Right ventricle myocardium inferior (tissue), 1 donor: ENCODE results near the gene FBXO21. TPM values are rescaled to one million over a fixed set of nuclear protein-coding genes. Genes with fewer than 3 reads are reported as not detected.
"Not testable (repeated sequence)": the region's sequence is repeated elsewhere in the genome, so short reads cannot be mapped to it uniquely, and the experiment has no call there.

Source experiments
- ATAC-seq: fragments of 200-7000 bp; cut with Tn5 transposase; one replicate; pipeline ENCODE4 v1.9.1; 2020; ENCODE audit warnings: mild to moderate bottlenecking, moderate library complexity
- DNase-seq: peaks from one replicate; pipeline ENCODE4 v3.0.0; 2021; ENCODE audit errors: missing footprints
- intact Hi-C: fragments of 100-400 bp; cut with DNase I; formaldehyde crosslinking; loops from one replicate; pipeline ENCODE4 v1.11.0; 2022
- long read RNA-seq: library from polyadenylated mRNA; unstranded; transcript quantifications from one replicate; pipeline ENCODE4 v2.0.0, GENCODE V29; 2021
- total RNA-seq: library from RNA; stranded (reverse); fragmentation: NEBNext Ultra II Directional; extraction: Animal tissue kit (Norgen Biotek cat#: 25700); gene quantifications from one replicate; pipeline ENCODE4 v1.2.1, GENCODE V29; 2021
- donor health status: DM: no; HTN: yes; CAD: no; lungs with severe emphysema.

The FBXO21 gene
- 35.2 TPM for total RNA-seq
- long read RNA-seq, full-length matches to known transcripts: 29 of 32 reads
- long read RNA-seq, partial matches to known transcripts: 1 of 32 reads
- long read RNA-seq, other reads (novel, unspliced or antisense): 2 of 32 reads

- ATAC-seq: peak; percentile 99
Observed at GRCh38 chr12:117190210-117190781, at the start of gene FBXO21. Gene FBXO21, minus strand, starts transcription at chr12:117190470. Its CDS starts 14 bp downstream, at chr12:117190456.

GRCh38 chr12:117236456-117237001 is 46.3 kb upstream of the FBXO21 start:
- ATAC-seq (peak; percentile 42), DNase-seq (peak; percentile 86)
- intact Hi-C loops: loop anchor here (2.0 to 10.0 kb wide), 3 partner anchors 128 to 600 kb away; partner anchors contain the start of gene NOS1

More at GRCh38 chr12:117190210-117190781, at the start of gene FBXO21:
- peak; percentile 95 for DNase-seq
- intact Hi-C loops: no loop called here

- no peak for ATAC-seq
- intact Hi-C loops: loop anchor here (10.0 kb wide), 2 partner anchors 130 to 440 kb away; partner anchors contain the start of gene NOS1
- DNase-seq: no peak
Observed at GRCh38 chr12:117235261-117235660, 45.0 kb upstream of the FBXO21 start.

GRCh38 chr12:117234441-117234840 is 44.2 kb upstream of the FBXO21 start:
- no peak for DNase-seq
- intact Hi-C loops: loop anchor here (10.0 kb wide), 2 partner anchors 130 to 440 kb away; partner anchors contain the start of gene NOS1
- ATAC-seq: no peak

GRCh38 chr12:117231750-117232149 is 41.5 kb upstream of the FBXO21 start:
- ATAC-seq: no peak
- DNase-seq: no peak
- intact Hi-C loops: loop anchor here (10.0 kb wide), 2 partner anchors 133 to 443 kb away; partner anchors contain the start of gene NOS1

GRCh38 chr12:117228239-117228638 is 38.0 kb upstream of the FBXO21 start:
- intact Hi-C loops: no loop called here
- ATAC-seq: no peak

GRCh38 chr12:117227000-117227653 is 36.9 kb upstream of the FBXO21 start:
- ATAC-seq: no peak
- no peak for DNase-seq
- intact Hi-C loops: no loop called here

More at GRCh38 chr12:117228239-117228638, 38.0 kb upstream of the FBXO21 start:
- no peak for DNase-seq

- intact Hi-C loops: no loop called here
- no peak for DNase-seq
Observed at GRCh38 chr12:117226505-117226904, 36.2 kb upstream of the FBXO21 start.

GRCh38 chr12:117225179-117225578 is 34.9 kb upstream of the FBXO21 start:
- DNase-seq: no peak
- intact Hi-C loops: no loop called here
- ATAC-seq: no peak

More at GRCh38 chr12:117226505-117226904, 36.2 kb upstream of the FBXO21 start:
- no peak for ATAC-seq

GRCh38 chr12:117220947-117221346 is 30.7 kb upstream of the FBXO21 start:
- intact Hi-C loops, DNase-seq, ATAC-seq: not testable (repeated sequence)

- intact Hi-C loops: no loop called here
- no peak for ATAC-seq
- DNase-seq: no peak
Observed at GRCh38 chr12:117218149-117218548, 27.9 kb upstream of the FBXO21 start.

- DNase-seq: no peak
- intact Hi-C loops: no loop called here
- no peak for ATAC-seq
Observed at GRCh38 chr12:117216686-117217085, 26.4 kb upstream of the FBXO21 start.

GRCh38 chr12:117214797-117215196 is 24.5 kb upstream of the FBXO21 start:
- no peak for DNase-seq
- no peak for ATAC-seq
- intact Hi-C loops: loop anchor here (5.0 kb wide), 1 partner anchor 643 kb away; no protein-coding TSS in a partner anchor

GRCh38 chr12:117213295-117213808 is 23.1 kb upstream of the FBXO21 start:
- no peak for ATAC-seq
- intact Hi-C loops: loop anchor here (2.0 to 5.0 kb wide), 2 partner anchors 373 to 644 kb away; no protein-coding TSS in a partner anchor

GRCh38 chr12:117212563-117213190 is 22.4 kb upstream of the FBXO21 start:
- DNase-seq (no peak), ATAC-seq (peak; percentile 77)
- intact Hi-C loops: loop anchor here (1.0 to 5.0 kb wide), 3 partner anchors 374 to 645 kb away; no protein-coding TSS in a partner anchor

More at GRCh38 chr12:117213295-117213808, 23.1 kb upstream of the FBXO21 start:
- DNase-seq: no peak

GRCh38 chr12:117210266-117210918 is 20.1 kb upstream of the FBXO21 start:
- DNase-seq: no peak
- intact Hi-C loops: loop anchor here (5.0 kb wide), 1 partner anchor 647 kb away; no protein-coding TSS in a partner anchor
- ATAC-seq: no peak

GRCh38 chr12:117209626-117210025 is 19.4 kb upstream of the FBXO21 start:
- intact Hi-C loops: loop anchor here (5.0 kb wide), 1 partner anchor 648 kb away; no protein-coding TSS in a partner anchor
- no peak for DNase-seq
- ATAC-seq: no peak
